ENCODE results near the gene UHRF2. TPM values are rescaled to one million over a fixed set of nuclear protein-coding genes. Genes with fewer than 3 reads are reported as not detected.

UHRF2 gene
- total RNA-seq, 1 experiment from 2014 or later, result 45.2 TPM

- H2BK20ac ChIP-seq (ENCODE audit: low read depth, low read length, poor library complexity, severe bottlenecking), result no peak overlapping the region
- no peak overlapping the region for H3K4me2 ChIP-seq (ENCODE audit: insufficient read depth, insufficient read length, low read length)
- Mint-ChIP-seq H3K36me3 (ENCODE audit: insufficient read depth in 1 of 3, low read depth in 3 of 3) (peaks cover 3 to 32% (median 21%) of the 10 kb centered on the region in 3 experiments; a peak in 6 of 7 replicates), H3K27ac (peak overlapping the region in 1 of 3 experiments; percentile 36; a peak in 1 of 7 replicates), H3K27me3 (ENCODE audit: low read depth) (no peaks in the 10 kb centered on the region), H3K9me3 (no peaks in the 10 kb centered on the region), H3K4me1 (peaks cover 0 to 5% of the 10 kb centered on the region in 2 experiments; a peak in 1 of 4 replicates), H3K4me3 (no peak overlapping the region)
- no peak overlapping the region for H3K9ac ChIP-seq (ENCODE audit: extremely low read depth, insufficient read length, low read length)
- H2AFZ ChIP-seq (ENCODE audit: low read length), result no peak overlapping the region
- WGBS (ENCODE audit: extremely low coverage, insufficient read length, low lambda C conversion rate), result no CpG with 5 or more reads among the region's 2 CpGs
- DNase-seq, result no peak
- H2BK15ac ChIP-seq (ENCODE audit: low read depth, low read length), result no peak overlapping the region
- no peak overlapping the region for H3K14ac ChIP-seq (ENCODE audit: insufficient read depth, low read length)
- no peaks in the 10 kb centered on the region for H3K27me3 ChIP-seq (ENCODE audit: insufficient read depth, low read length)
- no peak overlapping the region for H3T11ph ChIP-seq (ENCODE audit: low read length)
- no peak overlapping the region for H3K4ac ChIP-seq (ENCODE audit: low read depth, low read length)
- no peaks in the 10 kb centered on the region for H3K79me2 ChIP-seq (ENCODE audit: insufficient read depth, low read length)
- no peak overlapping the region for H3K18ac ChIP-seq (ENCODE audit: insufficient read length, low read depth, low read length)
- H3K56ac ChIP-seq (ENCODE audit: insufficient read length, low read depth, low read length), result no peak overlapping the region
- H3K27ac ChIP-seq (ENCODE audit: insufficient read length, low read depth, low read length), result no peak overlapping the region
- H3K9me3 ChIP-seq (ENCODE audit: control insufficient read depth, low read depth, low read length), result no peaks in the 10 kb centered on the region
- no peak overlapping the region for H4K8ac ChIP-seq (replicated peaks; ENCODE audit: insufficient read length, low read depth, low read length)
- H3K79me1 ChIP-seq (ENCODE audit: insufficient read depth, low read depth, low read length, poor library complexity, severe bottlenecking), result no peaks in the 10 kb centered on the region
- H2BK120ac ChIP-seq (ENCODE audit: low read depth, low read length, poor library complexity, severe bottlenecking), result no peak overlapping the region
- no peak overlapping the region for H3K23ac ChIP-seq (ENCODE audit: insufficient read length, low read depth, low read length)
- no peak overlapping the region for H2BK5ac ChIP-seq (ENCODE audit: insufficient read length, low read length)
- no peaks in the 10 kb centered on the region for H4K20me1 ChIP-seq (ENCODE audit: control insufficient read depth, insufficient read depth, insufficient read length)
- H2BK12ac ChIP-seq (ENCODE audit: insufficient read length, low read depth, low read length), result no peak overlapping the region
- H4K5ac ChIP-seq (ENCODE audit: insufficient read length, low read depth, low read length), result no peak overlapping the region
- H4K91ac ChIP-seq (ENCODE audit: insufficient read length, low read depth, low read length), result no peak overlapping the region
- H3K23me2 ChIP-seq (ENCODE audit: insufficient read length, low read depth, low read length, poor library complexity, severe bottlenecking), result no peaks in the 10 kb centered on the region
- no peaks in the 10 kb centered on the region for H3K4me1 ChIP-seq (ENCODE audit: insufficient read depth, low read length)
- no peak overlapping the region for H2AK5ac ChIP-seq (ENCODE audit: insufficient read length, low read length)
- no peak for TF ChIP-seq CTCF (conservative IDR thresholded peaks at IDR 0.05)
Observed at GRCh38 chr9:6490863-6491262, 77.9 kb downstream of the UHRF2 start.
